ENCODE data around the gene MACO1. TPM values are rescaled to one million over a fixed set of nuclear protein-coding genes. Genes with fewer than 3 reads are reported as not detected.
A peak's percentile ranks its signal among the peaks of the same experiment; 100 is the strongest.

The MACO1 gene
- total and polyA plus RNA-seq, 9 of the 15 experiments (the other 6 are each of a cell fraction or from before 2014, with no cell fraction given), result 4.6 to 28.4 (median 21.7) TPM

DNA sequence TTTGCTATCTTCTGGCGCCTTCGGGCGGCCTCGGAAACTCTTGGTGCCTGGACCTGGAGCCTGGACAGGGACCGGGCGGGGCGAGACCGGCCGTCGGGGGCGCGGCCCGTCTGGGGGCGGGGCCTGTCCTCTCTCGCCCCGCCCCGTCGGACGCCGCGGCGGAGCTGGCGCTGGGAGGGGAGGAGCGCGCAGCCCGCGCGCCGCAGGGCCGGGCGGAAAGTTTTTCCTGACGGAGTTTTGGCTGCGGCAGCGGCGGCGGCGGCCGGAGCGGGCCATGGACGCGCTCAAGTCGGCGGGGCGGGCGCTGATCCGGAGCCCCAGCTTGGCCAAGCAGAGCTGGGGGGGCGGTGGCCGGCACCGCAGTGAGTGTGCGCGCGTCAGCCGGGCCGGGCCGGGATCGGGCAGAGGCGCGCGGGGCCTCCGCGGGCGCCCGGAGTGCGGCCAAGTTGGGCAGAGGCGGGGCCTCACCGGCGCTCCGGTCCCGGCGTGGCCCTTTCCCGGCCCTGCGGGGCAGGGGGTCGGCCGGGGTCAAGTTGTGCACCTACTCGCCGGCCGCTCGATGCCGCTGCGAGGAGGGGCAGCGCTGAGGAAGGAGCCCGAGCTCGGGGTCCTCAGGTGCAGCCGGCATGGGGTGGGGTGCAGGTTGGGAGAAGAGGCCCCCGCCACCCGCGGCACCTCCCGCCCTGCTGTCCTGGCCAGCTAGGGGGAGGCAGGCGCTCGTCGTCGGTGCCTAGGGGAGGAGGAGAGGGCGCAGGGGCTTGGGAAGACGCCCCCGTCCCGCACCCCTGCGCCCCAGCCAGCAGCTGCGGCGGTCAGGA is 112.9 kb downstream of the MACO1 start, which contains the start of gene LDLRAP1 (continued):
- TF ChIP-seq, protein P1, sequence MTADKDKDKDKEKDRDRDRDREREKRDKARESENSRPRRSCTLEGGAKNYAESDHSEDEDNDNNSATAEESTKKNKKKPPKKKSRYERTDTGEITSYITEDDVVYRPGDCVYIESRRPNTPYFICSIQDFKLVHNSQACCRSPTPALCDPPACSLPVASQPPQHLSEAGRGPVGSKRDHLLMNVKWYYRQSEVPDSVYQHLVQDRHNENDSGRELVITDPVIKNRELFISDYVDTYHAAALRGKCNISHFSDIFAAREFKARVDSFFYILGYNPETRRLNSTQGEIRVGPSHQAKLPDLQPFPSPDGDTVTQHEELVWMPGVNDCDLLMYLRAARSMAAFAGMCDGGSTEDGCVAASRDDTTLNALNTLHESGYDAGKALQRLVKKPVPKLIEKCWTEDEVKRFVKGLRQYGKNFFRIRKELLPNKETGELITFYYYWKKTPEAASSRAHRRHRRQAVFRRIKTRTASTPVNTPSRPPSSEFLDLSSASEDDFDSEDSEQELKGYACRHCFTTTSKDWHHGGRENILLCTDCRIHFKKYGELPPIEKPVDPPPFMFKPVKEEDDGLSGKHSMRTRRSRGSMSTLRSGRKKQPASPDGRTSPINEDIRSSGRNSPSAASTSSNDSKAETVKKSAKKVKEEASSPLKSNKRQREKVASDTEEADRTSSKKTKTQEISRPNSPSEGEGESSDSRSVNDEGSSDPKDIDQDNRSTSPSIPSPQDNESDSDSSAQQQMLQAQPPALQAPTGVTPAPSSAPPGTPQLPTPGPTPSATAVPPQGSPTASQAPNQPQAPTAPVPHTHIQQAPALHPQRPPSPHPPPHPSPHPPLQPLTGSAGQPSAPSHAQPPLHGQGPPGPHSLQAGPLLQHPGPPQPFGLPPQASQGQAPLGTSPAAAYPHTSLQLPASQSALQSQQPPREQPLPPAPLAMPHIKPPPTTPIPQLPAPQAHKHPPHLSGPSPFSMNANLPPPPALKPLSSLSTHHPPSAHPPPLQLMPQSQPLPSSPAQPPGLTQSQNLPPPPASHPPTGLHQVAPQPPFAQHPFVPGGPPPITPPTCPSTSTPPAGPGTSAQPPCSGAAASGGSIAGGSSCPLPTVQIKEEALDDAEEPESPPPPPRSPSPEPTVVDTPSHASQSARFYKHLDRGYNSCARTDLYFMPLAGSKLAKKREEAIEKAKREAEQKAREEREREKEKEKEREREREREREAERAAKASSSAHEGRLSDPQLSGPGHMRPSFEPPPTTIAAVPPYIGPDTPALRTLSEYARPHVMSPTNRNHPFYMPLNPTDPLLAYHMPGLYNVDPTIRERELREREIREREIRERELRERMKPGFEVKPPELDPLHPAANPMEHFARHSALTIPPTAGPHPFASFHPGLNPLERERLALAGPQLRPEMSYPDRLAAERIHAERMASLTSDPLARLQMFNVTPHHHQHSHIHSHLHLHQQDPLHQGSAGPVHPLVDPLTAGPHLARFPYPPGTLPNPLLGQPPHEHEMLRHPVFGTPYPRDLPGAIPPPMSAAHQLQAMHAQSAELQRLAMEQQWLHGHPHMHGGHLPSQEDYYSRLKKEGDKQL (CRISPR knock-in tag; IDR thresholded peaks at IDR 0.05; ENCODE audit: borderline replicate concordance), result no peak
- no peak for TF ChIP-seq RFX1 (IDR thresholded peaks at IDR 0.05)
- no peak for TF ChIP-seq MCM7 (IDR thresholded peaks at IDR 0.05)
- no peak for TF ChIP-seq ZNF75A (CRISPR knock-in tag; IDR thresholded peaks at IDR 0.05)
- no peak for TF ChIP-seq CEBPB (tag; IDR thresholded peaks at IDR 0.05)
- no peak for TF ChIP-seq ZNF785 (CRISPR knock-in tag; IDR thresholded peaks at IDR 0.05)
- no peak for TF ChIP-seq FOXM1 (IDR thresholded peaks at IDR 0.05; ENCODE audit: low read depth)
- no peak for TF ChIP-seq FOXM1 (CRISPR knock-in tag; IDR thresholded peaks at IDR 0.05; ENCODE audit: low read depth)
- no peak for TF ChIP-seq SMARCA5 (IDR thresholded peaks at IDR 0.05)
- TF ChIP-seq IFI16 (CRISPR knock-in tag; IDR thresholded peaks at IDR 0.05), result no peak
- no peak for TF ChIP-seq MCM3 (IDR thresholded peaks at IDR 0.05)
- no peak for TF ChIP-seq ZBTB1 (CRISPR knock-in tag; IDR thresholded peaks at IDR 0.05; ENCODE audit: borderline replicate concordance, low read depth)
- no peak for TF ChIP-seq GATA2 (CRISPR knock-in tag; IDR thresholded peaks at IDR 0.05)
- no peak for TF ChIP-seq ZNF699 (CRISPR knock-in tag; IDR thresholded peaks at IDR 0.05; ENCODE audit: insufficient replicate concordance)
- TF ChIP-seq MBD2 (IDR thresholded peaks at IDR 0.05; ENCODE audit: borderline replicate concordance, low read depth), result no peak
- TF ChIP-seq MYBL2 (IDR thresholded peaks at IDR 0.05; ENCODE audit: low read depth), result no peak
- TF ChIP-seq MYBL2 (CRISPR knock-in tag; IDR thresholded peaks at IDR 0.05; ENCODE audit: borderline replicate concordance), result no peak
- no peak for TF ChIP-seq PTTG1 (tag; IDR thresholded peaks at IDR 0.05; ENCODE audit: low read depth)
- no peak for TF ChIP-seq CREBBP (IDR thresholded peaks at IDR 0.05; ENCODE audit: low read depth, low read length)
- TF ChIP-seq YY1 (IDR thresholded peaks at IDR 0.05; ENCODE audit: borderline replicate concordance in 1 of 3, control insufficient read depth in 1 of 3, extremely low read depth in 1 of 3, insufficient read depth in 3 of 3, insufficient read length in 1 of 3, insufficient replicate concordance in 2 of 3, low read depth in 1 of 3, low read length in 2 of 3), result peak in 2 of 3 experiments; percentile 53 to 64
- peak; percentile 96 for TF ChIP-seq RB1 (IDR thresholded peaks at IDR 0.05; ENCODE audit: low read depth)
- TF ChIP-seq TAF9B (IDR thresholded peaks at IDR 0.05; ENCODE audit: partially characterized antibody), result no peak
- TF ChIP-seq, protein P2, sequence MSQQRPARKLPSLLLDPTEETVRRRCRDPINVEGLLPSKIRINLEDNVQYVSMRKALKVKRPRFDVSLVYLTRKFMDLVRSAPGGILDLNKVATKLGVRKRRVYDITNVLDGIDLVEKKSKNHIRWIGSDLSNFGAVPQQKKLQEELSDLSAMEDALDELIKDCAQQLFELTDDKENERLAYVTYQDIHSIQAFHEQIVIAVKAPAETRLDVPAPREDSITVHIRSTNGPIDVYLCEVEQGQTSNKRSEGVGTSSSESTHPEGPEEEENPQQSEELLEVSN (IDR thresholded peaks at IDR 0.05; ENCODE audit: borderline replicate concordance in 1 of 2, extremely low read depth in 1 of 2, insufficient read depth in 1 of 2, insufficient read length in 1 of 2, low read depth in 1 of 2, low read length in 1 of 2, poor library complexity in 1 of 2, severe bottlenecking in 1 of 2), result peak in 1 of 2 experiments; percentile 7

Data from K562 (cell line).